HUES6 (cell line): ENCODE data around the gene HOXB8.

Experiments
- H3K27ac ChIP-seq: 2 replicates; pipeline ENCODE4 v1.7.0; 2013; ENCODE audit warnings: low read depth, mild to moderate bottlenecking, low read length, inconsistent platforms
- H3K27me3 ChIP-seq: 2 replicates; pipeline ENCODE4 v1.6.1; 2013; ENCODE audit warnings: low read length; ENCODE audit not compliant: control insufficient read depth, insufficient read depth
- H3K36me3 ChIP-seq: 2 replicates; pipeline ENCODE4 v1.6.1; 2013; ENCODE audit warnings: low read length; ENCODE audit not compliant: control insufficient read depth, insufficient read depth
- H3K4me1 ChIP-seq: 2 replicates; pipeline ENCODE4 v1.6.1; 2013; ENCODE audit warnings: low read length; ENCODE audit not compliant: control insufficient read depth, insufficient read depth
- H3K4me3 ChIP-seq: 2 replicates; pipeline ENCODE4 v1.5.1; 2013; ENCODE audit warnings: low read depth, low read length
- H3K9ac ChIP-seq: one replicate; pipeline ENCODE4 v1.6.1; 2013; ENCODE audit warnings: mild to moderate bottlenecking, low read length
- H3K9me3 ChIP-seq: 2 replicates; pipeline ENCODE4 v1.6.1; 2013; ENCODE audit warnings: low read depth, low read length; ENCODE audit not compliant: control insufficient read depth, insufficient read depth

The HOXB8 gene

DNA sequence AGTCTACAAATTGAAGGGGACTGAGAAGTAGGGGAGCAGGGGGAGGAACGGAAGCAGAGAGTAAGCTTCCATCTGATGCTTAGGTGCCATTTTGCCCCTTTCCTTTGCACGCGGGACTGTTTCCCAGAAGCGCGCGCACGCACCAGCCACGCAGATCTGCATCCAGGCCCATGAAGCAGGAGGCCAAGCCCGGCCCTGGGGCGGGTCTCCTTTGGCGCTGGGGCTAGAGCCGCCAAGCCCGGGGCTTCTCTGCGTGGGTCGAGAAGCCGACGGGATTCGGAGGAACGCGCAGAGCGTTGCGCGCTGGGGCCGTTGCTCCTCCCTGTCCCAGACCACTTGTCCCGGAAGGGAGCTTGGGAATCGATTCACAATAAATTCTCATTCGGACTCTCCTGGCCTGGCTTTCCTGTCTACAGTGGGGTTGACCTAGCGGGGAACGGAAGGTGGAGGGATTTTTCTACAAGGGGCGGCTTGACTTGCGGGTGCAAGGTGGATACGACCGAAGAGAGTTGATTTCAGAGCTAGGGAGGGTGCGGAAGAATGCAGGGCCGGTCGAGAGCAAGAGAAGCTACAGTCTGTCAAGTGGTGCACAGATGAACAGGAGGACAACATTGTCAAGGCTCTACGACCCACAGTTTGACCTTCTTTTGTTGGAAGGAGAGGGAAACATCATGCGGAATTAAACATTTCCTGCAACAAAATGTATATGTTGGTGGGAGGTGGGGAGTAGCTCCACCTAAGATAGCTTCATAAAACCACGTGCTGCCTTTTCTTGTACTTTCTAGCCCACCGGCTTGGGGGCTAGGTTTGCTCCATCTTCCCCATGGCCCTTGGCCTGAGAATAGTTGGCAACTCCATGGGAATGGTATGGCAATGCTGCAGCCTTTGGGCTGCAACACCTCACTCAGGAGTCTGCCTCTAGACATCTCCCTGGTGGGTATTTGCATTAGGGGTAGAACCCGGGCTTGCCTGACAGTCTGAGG, 6.6 kb upstream of the HOXB8 start:
- no peak overlapping the region for H3K27ac ChIP-seq
- no peaks in the 10 kb centered on the region for H3K9me3 ChIP-seq
- peaks cover 100% of the 10 kb centered on the region for H3K27me3 ChIP-seq
- peak overlapping the region; percentile 19; the same call in 1 of the 2 replicates for H3K4me3 ChIP-seq
- H3K36me3 ChIP-seq, result no peaks in the 10 kb centered on the region
- H3K4me1 ChIP-seq, result peaks cover 14% of the 10 kb centered on the region; the same call in 1 of the 2 replicates
- peak overlapping the region; percentile 83 for H3K9ac ChIP-seq

DNA sequence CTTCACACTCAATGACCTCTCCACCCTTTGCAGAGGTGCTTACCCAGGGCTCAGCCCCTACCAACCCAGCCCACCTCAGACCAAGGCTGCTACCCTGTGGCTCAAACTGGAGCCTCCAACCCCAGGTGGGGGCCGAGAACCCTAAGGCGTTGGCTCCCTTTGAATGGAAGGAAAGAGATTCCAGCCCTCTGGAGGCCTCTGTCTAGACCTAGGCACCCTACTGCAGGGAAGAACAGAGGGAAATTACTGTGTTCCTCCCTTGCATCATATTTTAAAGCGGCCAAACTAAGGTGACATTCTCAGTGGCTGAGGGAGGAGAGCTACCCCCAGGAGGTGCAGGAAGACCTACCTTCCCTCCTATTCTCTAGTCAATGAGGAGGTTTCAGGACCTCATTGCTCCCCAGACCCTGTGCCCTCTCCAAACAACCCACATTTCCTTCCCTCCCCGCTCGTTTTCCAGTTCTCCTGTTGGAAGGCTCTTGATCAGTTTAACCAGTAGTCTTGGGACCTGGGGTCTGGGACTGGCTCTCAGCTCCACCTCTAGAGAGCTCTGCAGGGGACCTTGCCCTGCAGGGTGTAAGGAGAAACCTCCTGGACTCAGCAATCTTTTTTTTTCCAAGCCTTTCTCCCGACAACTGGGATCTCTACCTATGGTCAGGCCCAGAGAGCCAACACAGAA, 5.5 kb upstream of the HOXB8 start:
- Histone ChIP-seq H3K27ac (no peak overlapping the region; the same call in 1 of the 2 replicates), H3K36me3 (no peaks in the 10 kb centered on the region), H3K9me3 (no peaks in the 10 kb centered on the region), H3K4me1 (peaks cover 13% of the 10 kb centered on the region; the same call in 1 of the 2 replicates), H3K27me3 (peaks cover 100% of the 10 kb centered on the region), H3K4me3 (peak overlapping the region; percentile 32; the same call in 1 of the 2 replicates), H3K9ac (peak overlapping the region; percentile 87)

- H3K36me3 ChIP-seq, result no peaks in the 10 kb centered on the region
- peaks cover 100% of the 10 kb centered on the region for H3K27me3 ChIP-seq
- H3K4me1 ChIP-seq, result peaks cover 13% of the 10 kb centered on the region; the same call in 1 of the 2 replicates
- H3K4me3 ChIP-seq, result peak overlapping the region; percentile 32; the same call in 1 of the 2 replicates
- no peak overlapping the region; the same call in 1 of the 2 replicates for H3K27ac ChIP-seq
- no peaks in the 10 kb centered on the region for H3K9me3 ChIP-seq
- H3K9ac ChIP-seq, result peak overlapping the region; percentile 87
Observed at GRCh38 chr17:48619826-48620449, 4.8 kb upstream of the HOXB8 start.

- Histone ChIP-seq H3K9me3 (no peaks in the 10 kb centered on the region), H3K27ac (no peak overlapping the region; the same call in 1 of the 2 replicates), H3K36me3 (no peaks in the 10 kb centered on the region), H3K4me1 (peaks cover 13% of the 10 kb centered on the region; the same call in 1 of the 2 replicates), H3K9ac (peak overlapping the region; percentile 67), H3K4me3 (peak overlapping the region; percentile 39; the same call in 1 of the 2 replicates), H3K27me3 (peaks cover 99% of the 10 kb centered on the region)
Observed at GRCh38 chr17:48618256-48618896, 3.3 kb upstream of the HOXB8 start.

DNA sequence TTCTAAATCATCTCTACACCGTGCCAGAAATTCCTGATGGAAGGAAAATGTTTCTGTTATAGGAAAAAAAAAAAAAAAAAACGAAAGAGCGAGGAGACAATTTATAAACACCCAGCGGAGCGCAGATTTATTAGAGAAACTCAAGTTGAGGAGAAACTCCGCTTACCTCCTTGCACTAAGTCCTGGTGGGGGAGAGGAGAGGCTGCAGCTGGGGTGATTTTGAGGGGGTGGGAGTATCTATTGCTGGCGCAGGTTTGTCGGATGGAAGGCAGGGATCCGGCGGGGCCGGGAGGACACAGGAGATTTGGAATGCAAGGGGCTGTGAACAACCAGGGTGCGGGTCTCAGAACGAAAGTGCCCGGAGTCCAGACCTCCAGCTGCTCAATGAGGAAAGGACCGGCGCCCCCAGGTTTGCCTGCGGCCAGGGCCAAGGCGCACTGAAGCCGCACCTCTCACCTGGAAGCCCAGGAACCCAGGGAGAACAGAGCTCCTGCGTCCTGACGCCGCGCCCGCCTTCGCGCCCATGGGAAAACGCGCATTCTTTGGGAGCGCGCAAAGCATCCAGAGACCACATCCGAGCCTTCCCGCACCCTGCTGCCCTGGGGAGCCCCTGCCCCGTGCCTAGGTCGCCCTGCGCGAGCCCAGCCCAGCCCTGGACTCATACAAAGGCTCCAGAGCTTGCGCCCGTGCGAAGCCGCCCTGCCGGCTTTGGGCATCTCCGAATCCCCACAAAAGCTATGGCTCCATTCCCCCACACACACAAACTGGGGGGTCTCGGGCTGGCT, 2.6 kb upstream of the HOXB8 start:
- Histone ChIP-seq H3K27ac (no peak overlapping the region; the same call in 1 of the 2 replicates), H3K9ac (peak overlapping the region; percentile 67), H3K4me3 (peak overlapping the region; percentile 39; the same call in 1 of the 2 replicates), H3K4me1 (peaks cover 14% of the 10 kb centered on the region), H3K9me3 (no peaks in the 10 kb centered on the region), H3K27me3 (peaks cover 99% of the 10 kb centered on the region), H3K36me3 (no peaks in the 10 kb centered on the region)

DNA sequence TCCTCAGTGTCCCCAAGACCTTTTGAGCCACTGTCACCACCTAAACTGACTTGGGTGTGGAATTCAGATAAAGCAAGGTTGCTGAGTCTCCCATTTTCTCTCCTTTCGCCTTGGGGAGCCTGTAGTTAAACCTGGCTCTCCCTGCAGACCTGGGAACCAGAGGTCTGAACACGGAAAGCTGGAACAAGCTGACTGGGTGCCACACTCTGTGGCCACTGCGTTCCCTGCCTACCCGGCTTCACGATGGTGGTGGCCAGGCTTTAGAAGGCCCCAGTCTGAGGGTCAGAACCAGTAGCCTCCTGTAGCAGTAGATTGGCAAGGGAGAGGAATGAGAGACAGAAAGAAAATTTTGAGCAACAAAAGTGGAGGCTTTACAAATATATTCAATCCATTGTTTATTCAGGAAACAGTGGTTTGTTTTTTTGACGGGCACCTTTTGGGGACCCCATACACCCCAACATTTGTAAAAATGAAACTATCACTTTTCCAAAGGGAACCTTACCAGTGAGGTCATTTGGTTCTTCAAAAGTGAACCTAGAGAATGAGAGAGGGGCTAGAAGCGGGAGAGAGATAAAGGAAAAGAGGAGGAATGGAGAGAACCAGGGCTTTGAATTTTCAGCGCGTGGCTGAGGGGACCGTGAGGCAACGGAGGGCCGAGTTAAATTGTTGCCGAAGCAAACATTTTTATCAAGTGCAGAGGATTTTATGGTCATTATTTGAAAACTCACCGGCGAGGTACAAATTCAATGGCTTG, 1.8 kb upstream of the HOXB8 start:
- peaks cover 99% of the 10 kb centered on the region for H3K27me3 ChIP-seq
- H3K9ac ChIP-seq, result peak overlapping the region; percentile 67
- H3K27ac ChIP-seq, result no peak overlapping the region; the same call in 1 of the 2 replicates

DNA sequence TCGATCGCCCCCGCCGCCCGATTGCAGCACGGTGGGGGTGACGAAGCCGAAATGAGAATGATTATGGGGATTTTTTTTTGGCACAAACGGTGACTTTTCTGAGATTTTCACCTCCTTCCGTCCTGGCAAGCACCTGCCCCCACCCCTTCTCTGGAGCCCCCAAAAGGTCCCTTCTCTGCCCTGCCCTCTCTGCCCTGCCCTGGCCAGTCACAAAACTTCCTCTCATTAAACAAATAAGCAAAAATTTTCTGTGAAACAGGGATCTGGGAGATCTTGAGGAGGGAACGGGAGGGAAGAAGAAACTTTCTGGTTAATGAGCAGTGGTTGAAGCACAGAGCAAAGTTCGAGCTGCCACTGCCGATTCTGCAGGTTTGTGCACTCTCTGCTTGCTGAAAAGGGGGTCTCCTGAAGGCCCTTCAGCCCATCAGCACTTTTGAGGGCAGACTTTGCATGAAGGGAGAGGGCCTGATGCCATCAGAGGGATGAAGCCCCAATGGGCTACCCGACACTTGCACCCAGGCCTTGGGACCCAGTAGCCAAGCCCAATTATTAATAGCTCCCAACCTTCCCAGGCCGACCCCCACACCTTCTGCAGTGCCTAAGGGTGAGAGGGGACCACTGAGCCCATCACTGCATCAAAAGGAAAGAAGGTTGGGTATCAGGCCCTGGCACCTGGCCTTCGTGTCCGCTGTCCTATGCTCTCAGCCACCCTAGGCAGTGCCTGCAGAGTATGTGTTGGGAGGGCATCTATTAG, 1.0 kb upstream of the HOXB8 start:
- Histone ChIP-seq H3K9ac (peak overlapping the region; percentile 67), H3K27me3 (peaks cover 99% of the 10 kb centered on the region), H3K4me3 (peak overlapping the region; percentile 27; the same call in 1 of the 2 replicates), H3K9me3 (no peaks in the 10 kb centered on the region), H3K36me3 (no peaks in the 10 kb centered on the region), H3K27ac (no peak overlapping the region; the same call in 1 of the 2 replicates), H3K4me1 (peaks cover 21% of the 10 kb centered on the region)

More for the DNA sequence above, 1.8 kb upstream of the HOXB8 start:
- no peaks in the 10 kb centered on the region for H3K36me3 ChIP-seq
- H3K4me3 ChIP-seq, result peak overlapping the region; percentile 39; the same call in 1 of the 2 replicates
- H3K4me1 ChIP-seq, result peaks cover 18% of the 10 kb centered on the region
- no peaks in the 10 kb centered on the region for H3K9me3 ChIP-seq

DNA sequence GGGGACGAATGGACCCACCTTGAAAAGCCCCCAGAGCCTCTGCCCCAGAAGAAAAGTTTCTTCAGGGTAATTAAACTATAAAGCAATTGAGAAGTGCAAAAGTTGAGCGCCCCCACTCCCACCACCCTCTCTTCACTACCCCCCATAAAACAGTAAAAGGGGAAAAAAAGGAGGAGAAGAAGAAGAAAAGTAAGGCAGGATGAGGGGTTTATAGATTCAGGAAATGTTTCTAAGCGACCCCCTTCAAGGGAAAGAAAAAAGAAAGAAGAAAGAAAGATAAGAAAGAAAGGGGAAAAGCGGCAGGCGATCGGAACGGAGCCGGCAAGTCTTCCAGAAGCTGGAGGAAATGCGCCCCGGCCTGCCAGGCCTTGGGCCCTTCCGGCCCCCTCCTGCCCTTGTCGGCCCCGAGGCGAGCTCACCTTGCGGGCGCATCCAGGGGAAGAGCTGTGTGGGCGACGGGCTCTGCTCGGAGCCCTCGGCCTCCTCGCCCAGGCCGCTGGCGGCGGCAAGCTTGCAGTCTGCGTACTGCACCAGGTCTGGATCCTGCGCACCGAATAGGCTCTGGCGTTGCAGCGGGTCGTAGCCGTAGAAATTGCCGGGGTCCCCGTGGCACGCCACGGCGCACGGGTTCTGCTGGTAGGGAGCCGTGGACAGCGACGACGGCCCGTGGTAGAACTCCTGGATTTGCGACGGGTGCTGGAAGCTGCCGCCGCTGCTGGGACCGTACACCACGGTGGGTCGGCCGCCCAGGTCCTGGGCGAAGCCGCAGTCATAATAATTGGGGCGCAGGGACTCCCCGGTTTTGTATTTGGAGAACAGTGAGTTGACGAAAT, 1.0 kb downstream of the HOXB8 start:
- Histone ChIP-seq H3K27me3 (peaks cover 99% of the 10 kb centered on the region), H3K4me3 (peak overlapping the region; percentile 52), H3K4me1 (peaks cover 15% of the 10 kb centered on the region), H3K27ac (peak overlapping the region; percentile 18; the same call in 1 of the 2 replicates), H3K36me3 (no peaks in the 10 kb centered on the region), H3K9me3 (no peaks in the 10 kb centered on the region), H3K9ac (peak overlapping the region; percentile 94)
